ENCODE data around the gene PLCG2.

The PLCG2 gene

GRCh38 chr16:81733295-81733694, 45.8 kb upstream of the PLCG2 start:
- H3K4me3 ChIP-seq (ENCODE audit: low read depth, low read length): no peak overlapping the region
- ChIA-PET CTCF (interaction anchor here (1.4 to 2.7 kb wide), 3 partner anchors 9 to 729 kb away, joined by 4 to 11 read pairs (median 6); no protein-coding TSS in a partner anchor), POLR2A (no interaction called here)
- DNase-seq (ENCODE audit: low read depth, low spot score): no peak
- TF ChIP-seq CTCF (IDR thresholded peaks at IDR 0.05; ENCODE audit: insufficient read depth, low read length, missing control alignments): no peak

GRCh38 chr16:81734632-81735434, 44.3 kb upstream of the PLCG2 start:
- no peak overlapping the region for H3K4me3 ChIP-seq (ENCODE audit: low read depth, low read length)
- DNase-seq (ENCODE audit: low read depth, low spot score): no peak
- ChIA-PET POLR2A (no interaction called here), CTCF (interaction anchor here (1.0 to 8.6 kb wide), 9 partner anchors 11 to 730 kb away, joined by 3 to 117 read pairs (median 6); partner anchors contain the start of gene ATMIN)
- no peak for TF ChIP-seq CTCF (IDR thresholded peaks at IDR 0.05; ENCODE audit: insufficient read depth, low read length, missing control alignments)

GRCh38 chr16:81737885-81738536, 41.1 kb upstream of the PLCG2 start:
- ChIA-PET POLR2A (no interaction called here), CTCF (interaction anchor here (0.6 to 8.6 kb wide), 22 partner anchors 13 to 707 kb away, joined by 3 to 117 read pairs (median 4); partner anchors contain the start of gene ATMIN)
- H3K4me3 ChIP-seq (ENCODE audit: low read depth, low read length): peak overlapping the region; percentile 43
- DNase-seq (ENCODE audit: low read depth, low spot score): no peak
- TF ChIP-seq CTCF (IDR thresholded peaks at IDR 0.05; ENCODE audit: insufficient read depth, low read length, missing control alignments): peak; percentile 82

- no peak for TF ChIP-seq CTCF (IDR thresholded peaks at IDR 0.05; ENCODE audit: insufficient read depth, low read length, missing control alignments)
- ChIA-PET CTCF (interaction anchor here (1.0 to 8.6 kb wide), 13 partner anchors 9 to 704 kb away, joined by 3 to 117 read pairs (median 6); partner anchors contain the start of gene ATMIN), POLR2A (no interaction called here)
- no peak for DNase-seq (ENCODE audit: low read depth, low spot score)
- no peak overlapping the region for H3K4me3 ChIP-seq (ENCODE audit: low read depth, low read length)
Measured at GRCh38 chr16:81738783-81739496, 40.2 kb upstream of the PLCG2 start.

GRCh38 chr16:81739503-81739902, 39.6 kb upstream of the PLCG2 start:
- no peak overlapping the region for H3K4me3 ChIP-seq (ENCODE audit: low read depth, low read length)
- POLR2A ChIA-PET: no interaction called here
- CTCF ChIA-PET: interaction anchor here (0.8 to 8.6 kb wide), 11 partner anchors 10 to 815 kb away, joined by 3 to 117 read pairs (median 6); no protein-coding TSS in a partner anchor
- no peak for DNase-seq (ENCODE audit: low read depth, low spot score)
- no peak for TF ChIP-seq CTCF (IDR thresholded peaks at IDR 0.05; ENCODE audit: insufficient read depth, low read length, missing control alignments)

Measured in AG04449 (cell line).